ENCODE results near the gene PCSK1N.

DNA sequence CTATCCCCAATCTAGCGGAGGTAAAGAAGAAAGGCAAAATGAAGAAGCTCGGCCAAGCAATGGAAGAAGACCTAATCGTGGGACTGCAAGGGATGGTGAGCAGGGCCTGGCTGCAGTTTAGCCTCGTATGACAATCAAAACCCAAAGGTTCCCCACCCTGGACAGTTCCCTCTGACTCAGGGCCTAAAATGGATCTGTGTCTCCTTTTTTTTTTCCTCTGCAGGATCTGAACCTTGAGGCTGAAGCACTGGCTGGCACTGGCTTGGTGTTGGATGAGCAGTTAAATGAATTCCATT lies 32.6 kb downstream of the PCSK1N start:
- TF ChIP-seq EZH2 (IDR thresholded peaks at IDR 0.05; ENCODE audit: insufficient read depth, poor library complexity, severe bottlenecking) = no peak
- no peak for TF ChIP-seq EZH2phosphoT487 (IDR thresholded peaks at IDR 0.05; ENCODE audit: insufficient read depth, low read depth)
